ENCODE measurements around the gene SLC36A2.

DNA sequence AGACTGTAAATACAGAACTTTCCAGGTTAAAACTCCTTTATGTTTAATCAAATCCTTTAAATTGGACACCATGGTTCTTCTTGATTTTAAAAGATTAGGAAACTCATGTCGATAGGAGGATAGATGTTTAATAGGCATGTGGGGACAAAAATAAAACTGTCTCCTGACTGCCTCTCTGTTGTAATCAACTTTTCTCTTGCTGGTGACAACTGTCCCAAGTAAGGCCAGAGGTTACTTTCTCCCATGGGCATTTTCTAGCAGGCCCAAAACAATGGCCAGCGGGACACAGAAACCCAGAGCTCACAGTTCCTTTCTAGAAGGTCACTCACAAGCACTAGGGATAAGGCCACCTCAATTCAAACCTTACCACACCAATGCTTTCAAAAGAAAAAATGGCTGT lies 14.5 kb downstream of the SLC36A2 start:
- TF ChIP-seq ZNF8 (CRISPR knock-in tag; IDR thresholded peaks at IDR 0.05), result no peak
- TF ChIP-seq CREB5 (CRISPR knock-in tag; IDR thresholded peaks at IDR 0.05; ENCODE audit: low read depth), result no peak
- TF ChIP-seq GLIS3 (CRISPR knock-in tag; IDR thresholded peaks at IDR 0.05), result no peak
- no peak for TF ChIP-seq ZFP3 (CRISPR knock-in tag; IDR thresholded peaks at IDR 0.05)
- TF ChIP-seq RARB (CRISPR knock-in tag; IDR thresholded peaks at IDR 0.05), result no peak
- no peak for TF ChIP-seq ZFP30 (CRISPR knock-in tag; IDR thresholded peaks at IDR 0.05)
- TF ChIP-seq, protein P1, sequence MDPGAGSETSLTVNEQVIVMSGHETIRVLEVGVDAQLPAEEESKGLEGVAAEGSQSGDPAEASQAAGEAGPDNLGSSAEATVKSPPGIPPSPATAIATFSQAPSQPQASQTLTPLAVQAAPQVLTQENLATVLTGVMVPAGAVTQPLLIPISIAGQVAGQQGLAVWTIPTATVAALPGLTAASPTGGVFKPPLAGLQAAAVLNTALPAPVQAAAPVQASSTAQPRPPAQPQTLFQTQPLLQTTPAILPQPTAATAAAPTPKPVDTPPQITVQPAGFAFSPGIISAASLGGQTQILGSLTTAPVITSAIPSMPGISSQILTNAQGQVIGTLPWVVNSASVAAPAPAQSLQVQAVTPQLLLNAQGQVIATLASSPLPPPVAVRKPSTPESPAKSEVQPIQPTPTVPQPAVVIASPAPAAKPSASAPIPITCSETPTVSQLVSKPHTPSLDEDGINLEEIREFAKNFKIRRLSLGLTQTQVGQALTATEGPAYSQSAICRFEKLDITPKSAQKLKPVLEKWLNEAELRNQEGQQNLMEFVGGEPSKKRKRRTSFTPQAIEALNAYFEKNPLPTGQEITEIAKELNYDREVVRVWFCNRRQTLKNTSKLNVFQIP (CRISPR knock-in tag; IDR thresholded peaks at IDR 0.05; ENCODE audit: borderline replicate concordance, low read depth), result no peak
- TF ChIP-seq, protein P2, sequence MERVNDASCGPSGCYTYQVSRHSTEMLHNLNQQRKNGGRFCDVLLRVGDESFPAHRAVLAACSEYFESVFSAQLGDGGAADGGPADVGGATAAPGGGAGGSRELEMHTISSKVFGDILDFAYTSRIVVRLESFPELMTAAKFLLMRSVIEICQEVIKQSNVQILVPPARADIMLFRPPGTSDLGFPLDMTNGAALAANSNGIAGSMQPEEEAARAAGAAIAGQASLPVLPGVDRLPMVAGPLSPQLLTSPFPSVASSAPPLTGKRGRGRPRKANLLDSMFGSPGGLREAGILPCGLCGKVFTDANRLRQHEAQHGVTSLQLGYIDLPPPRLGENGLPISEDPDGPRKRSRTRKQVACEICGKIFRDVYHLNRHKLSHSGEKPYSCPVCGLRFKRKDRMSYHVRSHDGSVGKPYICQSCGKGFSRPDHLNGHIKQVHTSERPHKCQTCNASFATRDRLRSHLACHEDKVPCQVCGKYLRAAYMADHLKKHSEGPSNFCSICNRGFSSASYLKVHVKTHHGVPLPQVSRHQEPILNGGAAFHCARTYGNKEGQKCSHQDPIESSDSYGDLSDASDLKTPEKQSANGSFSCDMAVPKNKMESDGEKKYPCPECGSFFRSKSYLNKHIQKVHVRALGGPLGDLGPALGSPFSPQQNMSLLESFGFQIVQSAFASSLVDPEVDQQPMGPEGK (CRISPR knock-in tag; IDR thresholded peaks at IDR 0.05; ENCODE audit: borderline replicate concordance), result no peak
- TF ChIP-seq PPARA (CRISPR knock-in tag; IDR thresholded peaks at IDR 0.05; ENCODE audit: borderline replicate concordance), result no peak
- no peak for TF ChIP-seq OSR1 (CRISPR knock-in tag; IDR thresholded peaks at IDR 0.05)
- no peak for TF ChIP-seq ZC3H10 (CRISPR knock-in tag; IDR thresholded peaks at IDR 0.05)
- no peak for TF ChIP-seq ZNF70 (CRISPR knock-in tag; IDR thresholded peaks at IDR 0.05)

All from SK-N-SH treated with all-trans-retinoic acid at 6 μM for 48 hours (cell line).